Left ventricle myocardium superior (tissue), 1 donor: Measurements from ENCODE around the gene GDF9. TPM values are rescaled to one million over a fixed set of nuclear protein-coding genes. Genes with fewer than 3 reads are reported as not detected.

Source experiments
- ATAC-seq: fragments of 200-7000 bp; cut with Tn5 transposase; one replicate; pipeline ENCODE4 v1.9.1; 2020; ENCODE audit warnings: mild to moderate bottlenecking, moderate library complexity
- DNase-seq: peaks from one replicate; pipeline ENCODE4 v3.0.0-alpha.2; 2020
- intact Hi-C: fragments of 100-400 bp; cut with micrococcal nuclease; formaldehyde crosslinking; loops from one replicate; pipeline ENCODE4 v1.11.0; 2022
- total RNA-seq: library from RNA; stranded (reverse); fragmentation: NEBNext Ultra II Directional; extraction: Animal tissue kit (Norgen Biotek cat#: 25700); gene quantifications from one replicate; pipeline ENCODE4 v1.2.1, GENCODE V29; 2021
- donor health status: DM: no; HTN: yes; CAD: no; lungs with severe emphysema.

Gene GDF9
- total RNA-seq, 1 donor from 2014 or later = 0.30 TPM

DNA sequence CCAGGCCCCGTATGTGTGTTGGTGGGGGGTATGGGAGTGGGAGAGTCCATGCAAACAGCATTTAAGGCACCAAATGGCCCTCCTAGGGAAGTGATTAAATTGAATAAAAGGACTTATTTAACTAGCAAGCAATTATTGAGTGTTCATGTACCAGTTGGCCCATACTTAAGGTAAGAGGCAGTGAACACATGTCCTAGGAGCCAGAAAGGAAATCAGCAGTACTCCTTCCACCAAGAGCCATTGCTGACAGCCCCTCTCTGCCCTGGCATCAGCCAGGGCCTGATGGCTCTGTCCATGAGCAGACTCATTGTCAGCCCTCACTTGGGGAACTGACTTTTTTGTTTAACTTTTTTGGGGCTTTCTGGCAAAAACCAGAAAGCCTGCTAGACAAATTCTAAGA is 25.4 kb downstream of the GDF9 start:
- ATAC-seq = no peak
- intact Hi-C loops = no loop called here

DNA sequence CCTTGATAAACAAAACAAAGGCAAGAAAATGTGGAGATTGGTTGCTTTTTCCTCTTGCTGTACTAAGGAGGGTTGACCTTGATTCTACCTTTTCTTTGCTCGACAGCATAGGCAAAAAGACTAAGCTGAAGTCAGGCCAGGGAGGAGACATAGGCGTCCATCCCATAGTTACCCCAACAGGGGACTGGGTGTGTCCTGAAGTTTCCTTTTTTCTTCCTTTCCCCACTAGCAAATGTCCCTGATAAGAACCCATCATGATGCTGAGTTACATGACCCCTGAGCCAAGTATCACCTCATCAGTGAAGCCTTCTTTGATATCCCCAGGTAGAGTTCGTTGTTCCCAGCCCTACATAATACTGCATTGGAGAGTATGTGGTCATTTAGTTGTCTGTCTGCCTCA is 26.0 kb downstream of the GDF9 start:
- no peak for DNase-seq
- intact Hi-C loops = no loop called here
- ATAC-seq = no peak

More for the DNA sequence above, 25.4 kb downstream of the GDF9 start:
- no peak for DNase-seq

DNA sequence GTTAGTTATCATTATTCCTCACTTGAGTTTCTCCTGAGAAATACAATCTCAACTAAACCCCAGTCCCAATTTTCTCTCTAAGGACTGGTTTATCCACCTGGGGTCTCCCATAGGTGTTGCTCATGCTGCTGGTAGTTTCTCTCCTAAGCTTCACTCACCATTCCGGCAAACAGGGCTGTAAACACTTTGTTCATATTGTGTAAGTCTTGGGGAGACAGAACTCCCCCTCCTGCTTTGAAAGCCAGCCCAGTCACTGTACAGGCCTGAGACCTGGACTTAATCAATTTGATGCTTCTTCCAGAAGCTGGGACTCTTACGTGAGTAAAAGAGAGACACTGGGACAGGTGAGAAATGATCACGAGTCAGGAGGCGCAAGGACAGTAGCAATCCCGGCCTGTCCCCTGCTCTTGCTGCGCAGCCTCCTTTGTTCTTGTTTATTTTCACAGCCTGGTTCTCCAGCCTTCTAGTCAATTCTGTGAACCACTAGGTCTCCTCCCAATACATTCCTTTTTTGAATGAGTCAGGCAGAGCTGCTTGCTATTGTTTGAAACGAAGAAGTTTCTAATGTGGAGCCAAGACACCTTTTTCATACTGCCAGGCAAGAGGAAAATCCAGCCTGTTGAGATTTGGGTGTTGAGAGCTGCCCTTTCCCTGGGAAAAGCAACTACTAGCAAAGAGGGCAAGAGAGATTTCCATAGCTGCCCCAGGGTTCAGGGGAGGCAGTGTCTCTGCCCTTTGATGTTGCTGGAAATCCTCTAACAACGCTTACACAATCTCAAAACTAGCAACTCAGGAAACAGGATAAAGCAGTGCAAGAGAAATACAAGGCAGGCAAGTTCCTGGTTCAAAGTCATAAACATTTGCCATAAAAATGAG is 26.6 kb downstream of the GDF9 start:
- intact Hi-C loops = no loop called here
- ATAC-seq (no peak), DNase-seq (no peak)

DNA sequence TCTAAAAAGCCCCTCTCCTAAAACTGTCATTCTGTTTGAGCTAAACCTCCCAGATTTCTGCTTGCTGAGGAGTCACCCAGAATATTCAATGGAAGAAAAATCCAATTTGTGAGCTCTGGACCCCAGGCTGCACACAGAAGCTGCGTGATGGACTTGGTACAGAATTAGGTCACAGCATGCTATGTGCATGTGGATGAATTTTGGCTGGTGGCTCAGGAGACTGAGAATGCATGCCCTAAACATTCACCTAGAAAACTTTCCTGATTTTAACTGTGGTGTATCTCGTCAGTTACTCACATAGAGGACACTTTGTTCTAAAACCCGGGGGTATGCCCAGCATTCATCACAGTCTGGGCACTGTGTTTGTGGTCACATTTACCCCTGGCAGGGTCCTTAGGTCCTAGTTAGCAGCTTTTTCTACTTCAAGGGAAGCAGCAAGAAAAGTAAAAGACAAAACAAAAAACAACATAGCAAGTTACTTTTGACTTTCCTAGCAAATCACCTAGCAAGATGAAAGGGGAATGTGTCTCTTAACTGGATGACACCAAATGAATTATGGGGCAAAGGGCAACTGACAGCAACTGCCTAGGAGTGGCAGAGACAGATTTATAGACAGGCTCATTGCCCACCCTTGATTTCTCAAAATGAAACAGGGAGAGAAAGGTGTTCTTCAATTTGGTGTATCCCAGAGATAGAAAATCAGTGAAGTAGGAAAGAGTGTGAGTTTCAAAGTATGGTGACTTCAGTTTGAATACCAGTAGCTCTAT is 27.6 kb downstream of the GDF9 start:
- no peak for DNase-seq
- ATAC-seq = no peak
- intact Hi-C loops = no loop called here

DNA sequence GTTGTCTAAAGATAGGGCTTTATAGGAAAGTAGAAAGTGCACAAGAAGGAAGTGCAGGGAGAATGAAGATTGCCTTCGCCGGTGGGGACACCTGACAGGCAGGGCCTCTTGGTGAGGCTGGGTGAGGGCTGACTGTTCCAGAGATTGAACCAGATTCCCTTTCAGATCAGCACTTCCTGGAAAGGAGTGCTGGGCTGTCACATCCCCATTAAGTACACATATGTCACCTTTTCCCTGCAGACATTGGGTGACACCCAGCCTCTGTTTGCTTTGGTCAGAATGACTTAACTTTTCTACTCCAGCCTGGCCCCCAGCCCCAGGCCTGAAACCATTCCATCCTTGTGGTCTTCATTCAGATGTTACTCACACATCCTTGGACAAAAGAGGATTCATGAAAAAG is 28.4 kb downstream of the GDF9 start:
- ATAC-seq = no peak
- no peak for DNase-seq
- intact Hi-C loops = no loop called here

DNA sequence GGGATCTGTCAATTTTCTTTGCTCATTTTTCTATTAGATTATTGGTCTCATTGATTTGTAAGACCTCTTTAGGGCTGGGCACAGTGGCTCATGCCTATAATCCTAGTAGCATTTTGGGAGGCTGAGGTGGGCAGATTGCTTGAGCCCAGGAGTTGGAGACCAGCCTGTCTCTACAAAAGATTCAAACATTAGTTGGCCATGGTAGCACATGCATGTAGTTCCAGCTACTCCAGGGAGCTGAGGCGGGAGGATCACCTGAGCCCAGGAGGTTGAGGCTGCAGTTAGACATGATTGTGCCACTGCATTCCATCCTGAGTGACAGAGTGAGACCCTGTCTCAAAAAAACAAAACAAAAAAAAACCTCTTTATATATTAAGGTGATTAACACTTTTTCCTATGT is 29.4 kb downstream of the GDF9 start:
- ATAC-seq (no peak), DNase-seq (no peak)
- intact Hi-C loops = no loop called here

DNA sequence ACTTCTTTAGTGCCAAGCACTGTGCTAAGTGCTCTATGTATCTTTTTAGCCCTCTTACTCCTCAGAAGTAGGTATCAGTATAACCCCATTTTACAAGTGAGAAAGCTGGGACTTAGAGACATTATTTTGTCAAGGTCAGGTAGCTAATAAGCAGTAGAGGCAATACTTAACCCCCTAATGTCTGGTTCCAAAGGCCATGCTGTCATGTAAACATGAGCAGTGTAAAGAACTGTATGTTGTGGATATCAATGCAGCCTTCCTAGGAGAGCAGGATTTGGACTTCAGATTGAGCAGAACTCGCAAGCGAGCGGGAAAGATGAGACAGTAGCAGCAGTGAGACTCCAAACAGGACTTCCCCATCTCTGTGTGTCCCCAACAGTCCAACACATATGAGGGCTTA is 32.2 kb downstream of the GDF9 start:
- DNase-seq (no peak), ATAC-seq (no peak)
- intact Hi-C loops = no loop called here

DNA sequence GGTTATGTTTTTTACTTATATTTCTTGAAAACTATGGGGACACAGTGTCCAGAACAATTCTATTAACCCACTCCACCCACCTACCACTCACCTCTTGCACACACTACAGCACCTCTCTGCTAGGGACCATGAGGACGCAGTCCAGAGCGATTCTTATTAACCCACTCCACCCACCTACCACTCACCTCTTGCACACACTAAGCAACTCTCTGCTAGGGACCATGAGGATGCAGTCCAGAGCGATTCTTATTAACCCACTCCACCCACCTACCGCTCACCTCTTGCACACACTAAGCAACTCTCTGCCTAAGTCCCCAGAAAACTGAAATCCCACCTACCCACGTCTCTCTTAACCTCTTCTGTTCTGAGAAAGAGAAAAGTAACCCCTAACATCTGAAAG is 33.7 kb downstream of the GDF9 start:
- ATAC-seq = no peak
- no peak for DNase-seq
- intact Hi-C loops = no loop called here

DNA sequence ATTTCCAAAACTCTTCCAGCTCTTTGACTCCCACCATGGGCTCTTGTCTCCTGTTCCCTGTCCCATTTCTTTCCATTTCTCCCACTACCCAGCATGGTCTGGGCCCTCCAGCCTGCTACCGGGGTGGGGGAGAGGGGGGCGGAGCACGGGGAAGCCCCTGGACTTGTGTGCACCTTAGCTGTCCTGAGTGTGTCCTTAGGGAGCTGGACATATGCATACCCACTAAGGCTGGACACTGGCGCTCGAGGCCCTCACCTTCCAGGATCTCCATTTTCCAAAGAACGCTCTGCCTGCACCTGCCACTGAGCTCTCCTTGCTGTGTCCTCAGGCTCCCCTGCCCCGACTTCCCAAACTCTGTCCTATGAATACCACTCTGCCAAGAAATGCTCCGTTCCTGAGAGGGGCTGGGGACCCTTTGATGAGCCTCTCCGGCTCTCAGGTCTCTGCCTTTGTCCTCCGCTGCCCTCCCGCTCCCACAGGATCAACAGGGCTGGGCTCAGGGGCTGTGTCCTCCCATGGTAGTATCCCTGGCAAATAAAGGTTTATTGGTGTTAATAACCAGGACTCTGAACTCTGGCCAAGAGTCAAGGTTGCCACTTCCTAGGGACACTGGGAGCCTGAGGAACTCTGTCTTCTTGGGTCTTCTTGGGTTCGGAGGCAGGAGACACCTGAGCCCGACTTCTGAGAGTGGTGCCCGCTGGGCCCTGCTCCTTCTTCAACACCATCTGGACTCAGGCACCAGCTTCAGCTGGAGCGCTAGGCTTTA is 35.0 kb downstream of the GDF9 start:
- intact Hi-C loops = no loop called here
- no peak for ATAC-seq
- DNase-seq = no peak

DNA sequence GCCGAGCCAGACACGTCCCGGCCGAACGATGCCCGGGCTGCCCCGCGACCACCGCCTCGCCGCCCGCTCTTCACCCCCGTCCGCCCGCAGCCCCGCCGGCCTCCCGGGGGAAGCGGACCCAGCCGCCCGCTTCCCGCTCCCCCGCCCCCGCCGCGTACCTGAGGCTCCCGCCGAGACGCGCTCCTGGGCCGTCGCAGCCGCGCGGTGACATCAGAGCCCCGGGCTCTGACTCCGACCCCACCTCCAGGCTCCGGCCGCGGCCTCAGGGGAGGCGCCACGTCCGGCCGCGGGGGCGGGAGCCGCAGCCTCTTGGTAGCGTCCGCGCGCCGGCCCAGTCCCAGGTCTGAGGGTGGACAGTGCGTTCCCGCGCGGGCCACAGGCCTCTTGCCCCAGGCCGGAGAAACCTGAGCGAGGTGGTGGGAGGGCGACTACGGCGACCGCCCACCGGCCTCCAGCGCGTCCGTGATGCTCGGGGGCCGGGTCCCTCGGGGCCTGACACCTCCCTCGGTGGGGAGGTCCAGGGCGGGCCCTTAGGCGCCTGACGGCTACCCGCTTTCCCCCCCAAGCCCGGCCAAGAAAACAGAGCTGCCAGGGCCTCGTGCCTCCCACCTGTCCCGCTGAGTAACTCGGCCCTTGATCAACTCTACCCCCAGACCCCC is 35.7 kb downstream of the GDF9 start, which contains the start of gene SHROOM1:
Gene SHROOM1 (minus strand): TSS at position 212 of the 659 bp plus-strand sequence. CDS start 4,507 bp downstream, outside the sequence.
- intact Hi-C loops = no loop called here
- ATAC-seq = peak; percentile 81
- DNase-seq = peak; percentile 83

DNA sequence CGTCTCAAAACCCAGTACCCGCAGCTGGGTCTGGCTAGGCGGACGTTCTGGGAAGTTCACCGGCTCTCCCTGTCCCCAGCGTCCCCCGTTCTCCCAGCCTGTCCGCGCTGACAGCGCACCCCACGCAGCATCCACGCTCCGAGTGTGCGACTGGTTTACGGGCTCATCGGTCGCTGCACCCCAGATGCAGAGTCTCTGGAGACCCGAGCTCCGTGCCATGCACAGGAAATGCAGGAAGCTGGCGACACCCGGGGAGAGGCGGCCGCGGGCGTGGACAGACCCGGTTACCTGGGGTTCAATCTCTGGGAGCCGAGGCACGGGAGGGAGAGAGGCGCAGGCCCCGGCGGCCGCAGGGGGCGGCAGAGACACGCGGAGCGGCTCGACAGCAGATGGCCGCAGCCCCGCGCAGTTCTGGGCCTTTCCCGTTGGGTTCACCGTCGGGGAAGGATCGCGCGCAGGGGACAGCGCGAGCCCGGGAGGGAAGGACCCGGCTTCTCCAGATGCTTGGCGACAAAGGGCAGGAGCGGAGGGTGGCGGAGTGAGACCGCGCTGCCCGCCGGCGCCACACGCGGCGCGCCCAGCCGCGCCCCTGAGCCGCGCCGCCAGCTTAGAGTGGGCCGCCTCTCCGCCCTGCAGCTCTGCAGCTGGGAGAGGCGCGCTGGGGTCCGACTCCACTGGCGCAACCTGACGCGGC is 36.4 kb downstream of the GDF9 start:
- ATAC-seq = peak; percentile 94
- DNase-seq = peak; percentile 89
- intact Hi-C loops = no loop called here

DNA sequence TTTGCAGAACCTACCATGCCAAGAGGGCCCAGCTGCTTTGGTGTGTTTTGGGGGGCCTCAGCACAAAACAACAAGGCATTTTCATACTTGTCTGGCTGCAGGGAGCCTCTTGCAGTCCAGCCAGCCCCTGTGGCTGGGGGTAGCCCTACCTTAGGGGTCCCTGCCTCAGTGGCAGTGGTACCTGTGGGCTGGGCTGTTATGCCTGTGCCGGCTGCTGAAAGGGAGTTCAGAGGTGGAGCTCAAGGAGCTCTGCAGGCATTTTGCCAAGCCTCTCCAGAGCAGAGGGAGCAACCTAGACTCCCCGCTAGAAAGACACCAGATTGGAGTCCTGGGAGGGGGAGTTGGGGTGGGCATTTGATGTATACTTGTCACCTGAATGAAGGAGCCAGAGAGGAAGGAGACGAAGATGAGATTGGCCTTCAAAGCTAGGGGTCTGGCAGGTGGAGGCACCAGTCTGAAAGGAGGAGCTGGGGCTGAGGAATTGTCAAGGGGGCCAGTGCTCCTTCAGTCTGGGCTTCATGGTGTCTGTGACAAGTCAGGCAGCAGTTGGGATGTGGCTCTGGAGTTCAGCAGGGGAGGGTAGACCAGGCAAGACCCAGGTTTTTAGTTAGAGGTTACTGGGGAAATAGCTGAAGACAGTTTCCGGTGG is 37.3 kb downstream of the GDF9 start:
- no peak for DNase-seq
- intact Hi-C loops = no loop called here
- no peak for ATAC-seq

DNA sequence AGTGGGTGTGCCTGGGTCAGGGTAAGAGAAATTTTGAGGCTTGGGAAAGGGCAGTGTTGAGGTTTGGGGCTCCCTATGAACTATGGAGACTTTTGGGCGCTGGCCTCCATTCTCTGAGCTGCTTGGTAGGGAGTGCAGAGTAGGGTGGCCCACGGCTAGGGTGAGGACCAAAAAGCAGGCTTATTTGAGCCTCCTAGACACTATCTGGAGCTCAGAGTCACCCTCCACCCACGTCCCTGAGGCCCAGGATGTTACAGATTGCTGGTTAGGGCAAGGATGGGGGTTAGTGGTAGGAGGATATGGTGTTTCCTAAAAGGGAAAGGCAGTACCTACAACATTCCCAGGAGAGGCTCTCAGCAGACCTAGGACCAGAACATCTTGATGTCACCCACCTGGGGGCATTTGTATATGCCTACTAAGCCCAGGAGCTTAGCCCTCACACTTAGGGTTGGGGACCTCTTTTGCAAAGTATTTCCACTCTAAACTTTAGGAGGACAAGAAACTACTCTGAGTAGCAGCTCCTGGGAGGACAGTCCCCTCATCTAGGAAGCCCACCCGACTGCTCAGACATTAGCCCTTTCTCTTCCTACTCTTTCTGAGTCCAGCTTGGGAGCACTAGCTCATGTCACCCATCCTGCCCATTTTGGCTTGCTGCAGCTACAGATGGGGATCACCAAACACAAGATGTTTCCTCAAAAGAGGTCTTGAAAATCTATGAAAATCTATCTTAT is 38.2 kb downstream of the GDF9 start:
- intact Hi-C loops = no loop called here
- DNase-seq = no peak

DNA sequence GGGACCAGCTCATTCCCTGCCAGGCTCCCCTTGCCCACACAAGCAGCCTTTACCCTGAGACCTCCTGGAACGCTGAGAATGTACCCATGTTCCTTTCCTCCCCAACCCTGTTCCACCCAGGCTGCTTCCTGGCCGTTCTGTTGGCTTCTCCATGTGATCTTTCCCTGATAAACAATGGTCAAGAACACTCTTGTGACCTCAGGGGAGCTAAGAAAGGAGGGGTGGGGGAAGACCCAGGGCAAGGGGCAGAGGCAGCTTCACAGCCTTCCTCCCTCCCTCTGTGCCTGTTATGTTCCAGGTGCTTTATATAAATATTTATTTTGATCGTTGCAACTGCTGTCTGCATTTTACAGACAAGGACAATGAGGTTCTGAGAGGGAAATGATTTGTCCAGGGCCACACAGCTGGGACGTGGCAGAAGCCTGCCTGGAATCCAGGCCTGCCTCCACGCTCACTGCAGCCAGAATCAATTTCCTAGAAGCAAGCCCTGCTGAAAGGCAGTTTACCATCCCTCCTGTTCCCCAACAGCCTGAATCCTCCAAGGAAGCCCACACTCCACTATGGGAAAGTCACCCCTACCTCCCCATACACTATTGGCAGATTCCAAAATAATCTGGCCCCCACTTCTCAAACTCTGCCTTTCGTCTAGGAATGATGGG is 39.7 kb downstream of the GDF9 start:
- intact Hi-C loops = no loop called here
- DNase-seq (no peak), ATAC-seq (no peak)

More for the DNA sequence above, 38.2 kb downstream of the GDF9 start:
- no peak for ATAC-seq

DNA sequence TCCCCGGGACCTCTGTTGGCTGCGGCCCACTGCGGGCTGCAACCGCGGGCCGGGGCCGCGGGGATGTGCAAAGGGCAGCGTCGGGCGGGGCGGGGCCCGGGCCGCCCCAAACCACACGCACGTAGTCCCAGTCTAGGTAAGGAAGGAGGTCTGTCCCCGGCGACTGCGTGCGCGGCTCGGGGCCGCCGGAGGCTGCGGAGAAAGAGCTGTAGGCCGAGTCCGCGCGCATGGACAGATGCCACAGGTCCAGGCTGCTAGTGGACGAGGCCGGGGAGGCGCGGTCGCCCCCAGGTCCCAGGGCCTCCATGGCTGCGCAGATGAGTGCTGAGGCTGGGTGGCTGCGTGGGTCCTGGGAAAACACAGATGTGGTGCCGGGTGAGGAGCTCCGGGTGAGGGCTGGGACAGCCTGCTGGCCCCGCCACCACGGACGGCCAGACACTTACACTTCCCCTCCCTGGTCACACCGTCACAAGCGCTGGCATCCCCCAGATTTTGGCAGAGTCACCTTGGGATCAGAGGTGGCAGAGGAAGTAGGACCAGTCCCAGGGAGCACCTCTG is 40.4 kb downstream of the GDF9 start:
- ATAC-seq (no peak), DNase-seq (no peak)
- intact Hi-C loops = no loop called here

DNA sequence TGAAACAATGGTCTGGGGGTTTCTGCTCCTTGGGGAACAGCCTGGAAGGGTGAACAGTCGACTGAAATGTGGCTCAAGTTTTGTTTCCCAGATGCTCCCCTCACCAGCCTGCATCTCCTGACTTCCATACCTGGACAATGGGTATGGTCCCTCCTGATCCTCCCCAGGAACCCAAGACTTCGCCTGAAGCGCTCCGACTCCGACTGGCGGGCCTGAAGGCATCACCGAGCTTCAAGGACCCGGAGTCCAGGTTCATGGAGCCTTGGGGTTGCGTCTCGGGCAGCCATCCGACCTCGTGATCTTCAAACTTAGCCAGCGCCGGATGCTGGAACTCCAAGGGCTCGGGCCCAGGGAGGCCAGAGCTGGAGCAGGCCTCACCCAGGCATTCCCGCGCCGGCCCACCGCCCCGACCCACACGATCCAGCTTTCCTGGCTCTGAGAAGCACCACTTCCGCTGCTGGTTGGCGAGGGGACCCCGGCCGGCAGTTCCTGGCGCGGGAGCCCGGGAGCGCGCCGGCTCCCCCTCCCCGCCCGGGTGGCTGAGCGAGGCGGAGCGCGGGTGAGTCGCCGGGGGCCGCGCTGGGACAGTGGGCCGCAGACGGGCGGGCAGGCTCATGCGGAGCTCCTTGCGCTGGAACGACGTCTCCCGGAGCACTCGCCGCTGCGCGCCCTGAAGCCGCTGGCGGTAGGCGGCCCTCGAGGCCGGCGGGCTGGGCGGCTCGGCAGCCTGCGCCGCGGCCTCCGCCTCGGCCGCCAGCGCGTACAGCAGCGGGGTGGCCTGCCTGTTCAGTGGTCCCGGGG is 41.0 kb downstream of the GDF9 start:
- DNase-seq (no peak), ATAC-seq (no peak)
- intact Hi-C loops = no loop called here
